Activated CD8-positive, alpha-beta memory T cell treated with anti-CD3 and anti-CD28 coated beads, Interleukin-2, amount 50 U/mL, for 24 hours (primary cell): ENCODE results near the gene GRIP2.

Experiments
- DNase-seq: peaks from one replicate; pipeline ENCODE4 v3.0.0-alpha.2; 2020; ENCODE audit errors: extremely low read depth

The GRIP2 gene

GRCh38 chr3:14539742-14540491 is at the start of gene GRIP2:
GRIP2 (minus strand) TSS chr3:14540342; CDS start chr3:14540308, 34 bp downstream.
- DNase-seq = no peak

GRCh38 chr3:14588425-14589112 is 48.4 kb upstream of the GRIP2 start:
- no peak for DNase-seq

GRCh38 chr3:14587740-14588360 is 47.7 kb upstream of the GRIP2 start:
- no peak for DNase-seq

GRCh38 chr3:14586611-14587010 is 46.5 kb upstream of the GRIP2 start:
- no peak for DNase-seq

- DNase-seq = no peak
Observed at GRCh38 chr3:14583548-14584091, 43.5 kb upstream of the GRIP2 start.

GRCh38 chr3:14582045-14582410 is 41.9 kb upstream of the GRIP2 start:
- no peak for DNase-seq

- no peak for DNase-seq
Observed at GRCh38 chr3:14581334-14582044, 41.3 kb upstream of the GRIP2 start.

GRCh38 chr3:14577897-14578296 is 37.8 kb upstream of the GRIP2 start:
- no peak for DNase-seq

- DNase-seq = no peak
Observed at GRCh38 chr3:14576163-14576562, 36.0 kb upstream of the GRIP2 start.

- DNase-seq = no peak
Observed at GRCh38 chr3:14574183-14574582, 34.0 kb upstream of the GRIP2 start.

- no peak for DNase-seq
Observed at GRCh38 chr3:14573706-14574105, 33.6 kb upstream of the GRIP2 start.

GRCh38 chr3:14570864-14571263 is 30.7 kb upstream of the GRIP2 start:
- DNase-seq = no peak

GRCh38 chr3:14570089-14570488 is 29.9 kb upstream of the GRIP2 start:
- no peak for DNase-seq

GRCh38 chr3:14569474-14570000 is 29.4 kb upstream of the GRIP2 start:
- no peak for DNase-seq

- DNase-seq = no peak
Observed at GRCh38 chr3:14568269-14568668, 28.1 kb upstream of the GRIP2 start.

- DNase-seq = no peak
Observed at GRCh38 chr3:14566812-14567211, 26.7 kb upstream of the GRIP2 start.

GRCh38 chr3:14565868-14566588 is 25.9 kb upstream of the GRIP2 start:
- no peak for DNase-seq

GRCh38 chr3:14564741-14565140 is 24.6 kb upstream of the GRIP2 start:
- no peak for DNase-seq

- no peak for DNase-seq
Observed at GRCh38 chr3:14563946-14564539, 23.9 kb upstream of the GRIP2 start.

GRCh38 chr3:14562121-14562890 is 22.2 kb upstream of the GRIP2 start:
- no peak for DNase-seq
